CD8-positive, alpha-beta memory T cell (primary cell): ENCODE data around the gene VSNL1. TPM values are rescaled to one million over a fixed set of nuclear protein-coding genes. Genes with fewer than 3 reads are reported as not detected.

Experiments used
- CTCF ChIA-PET: fragments of 350-600 bp; sonication (Branson Sonifier 250); formaldehyde crosslinking; loops from one replicate; lab custom pipeline; 2021; ENCODE audit warnings: antibody characterized with exemption; lab: Charles Lee
- POLR2A ChIA-PET: fragments of 350-600 bp; sonication (Branson Sonifier 250); formaldehyde crosslinking; loops from one replicate; lab custom pipeline; 2021; ENCODE audit warnings: antibody characterized with exemption; lab: Charles Lee
- DNase-seq, 5 donors: peaks; one replicate each; pipeline versions ENCODE4 v3.0.0 to v3.0.0-alpha.2; 2020 to 2022; ENCODE audit warnings: mixed read lengths in 1 of 5
- H3K27ac ChIP-seq: one replicate; pipeline ENCODE4 v1.7.0; 2013; ENCODE audit warnings: low read depth, mild to moderate bottlenecking, low read length, moderate library complexity
- H3K27me3 ChIP-seq: 2 replicates; pipeline ENCODE4 v1.7.0; 2013; ENCODE audit warnings: low read length, mild to moderate bottlenecking; ENCODE audit not compliant: insufficient read depth, poor library complexity, severe bottlenecking
- H3K36me3 ChIP-seq: 2 replicates; pipeline ENCODE4 v1.7.0; 2013; ENCODE audit warnings: mild to moderate bottlenecking, low read length, moderate library complexity; ENCODE audit not compliant: insufficient read depth
- H3K4me1 ChIP-seq: 2 replicates; pipeline ENCODE4 v1.7.0; 2013; ENCODE audit warnings: mild to moderate bottlenecking, low read length, moderate library complexity; ENCODE audit not compliant: insufficient read depth
- H3K4me3 ChIP-seq: 2 replicates; pipeline ENCODE4 v1.7.0; 2013; ENCODE audit warnings: mild to moderate bottlenecking, low read length
- H3K9me3 ChIP-seq: 2 replicates; pipeline ENCODE4 v1.7.0; 2013; ENCODE audit warnings: mild to moderate bottlenecking, low read length
- H3K27ac Mint-ChIP-seq, 8 donors: one replicate each; pipeline ENCODE4 v1.8.0; 2020 to 2021; ENCODE audit warnings: mixed read lengths in 8 of 8, mild to moderate bottlenecking in 6 of 8, inconsistent platforms in 3 of 8, moderate library complexity in 3 of 8
- H3K27me3 Mint-ChIP-seq, 2 donors: one replicate each; pipeline ENCODE4 v1.8.0; 2020 to 2021; ENCODE audit warnings: mixed read lengths in 2 of 2, mild to moderate bottlenecking in 1 of 2, moderate library complexity in 1 of 2
- H3K36me3 Mint-ChIP-seq, 3 donors: one replicate each; pipeline ENCODE4 v1.8.0; 2020 to 2021; ENCODE audit warnings: mixed read lengths in 3 of 3, inconsistent platforms in 1 of 3, mild to moderate bottlenecking in 1 of 3
- H3K4me1 Mint-ChIP-seq, 3 donors: one replicate each; pipeline ENCODE4 v1.8.0; 2020 to 2021; ENCODE audit warnings: mixed read lengths in 3 of 3, inconsistent platforms in 1 of 3, mild to moderate bottlenecking in 1 of 3
- H3K4me3 Mint-ChIP-seq, 7 donors: one replicate each; pipeline ENCODE4 v1.8.0; 2020 to 2021; ENCODE audit warnings: mixed read lengths in 7 of 7, mild to moderate bottlenecking in 6 of 7, moderate library complexity in 4 of 7, inconsistent platforms in 2 of 7
- H3K9me3 Mint-ChIP-seq, 5 donors: one replicate each; pipeline ENCODE4 v1.8.0; 2020 to 2022; ENCODE audit warnings: mixed read lengths in 5 of 5, mild to moderate bottlenecking in 3 of 5, moderate library complexity in 2 of 5, inconsistent platforms in 1 of 5
- polyA plus RNA-seq: library from polyadenylated mRNA; unstranded; fragments of 300-500 nt; fragmentation: Illumina TruSeq; gene quantifications from one replicate; pipeline ENCODE4 v1.2.3, GENCODE V29; 2021
- total RNA-seq, 2 experiments: library from RNA; stranded (reverse); gene quantifications; one replicate each; pipeline ENCODE4 v1.2.3, GENCODE V29; 2021

VSNL1 gene
- total and polyA plus RNA-seq, 3 experiments from 2014 or later = not detected

DNA sequence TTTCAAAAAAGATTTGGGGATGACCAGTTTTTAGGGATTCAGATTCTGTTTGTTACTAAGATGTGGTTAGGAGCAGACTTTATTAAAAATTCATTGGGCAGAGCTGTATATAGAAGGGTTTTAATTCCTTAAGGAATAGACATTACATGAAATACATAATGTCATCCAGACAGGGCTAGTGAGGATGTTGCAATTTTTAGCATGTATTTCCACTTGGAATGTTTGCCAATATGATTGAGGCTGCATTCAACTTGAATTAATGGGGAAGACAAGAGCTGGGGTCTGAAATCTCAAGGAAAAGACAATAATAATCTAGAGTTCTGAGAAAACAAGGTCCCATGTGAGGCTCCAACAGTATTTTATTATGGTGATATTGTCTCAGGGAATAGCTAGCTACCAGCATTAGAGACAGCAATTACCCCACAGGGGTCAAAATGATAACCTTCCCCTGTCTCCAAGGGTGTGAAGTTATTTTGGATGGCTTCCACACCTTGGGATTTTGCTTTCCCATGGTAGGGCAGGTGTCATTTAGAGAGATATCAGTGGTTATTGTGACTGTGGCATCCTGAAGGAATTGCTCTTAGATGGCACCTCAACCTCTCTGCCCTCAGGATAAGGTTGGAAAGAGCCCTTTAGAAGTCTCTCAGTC is 60.2 kb downstream of the VSNL1 start:
- H3K9me3 ChIP-seq = no peaks in the 10 kb centered on the region
- H3K27me3 Mint-ChIP-seq = peaks cover 2 to 9% of the 10 kb centered on the region in 2 donors
- no peak overlapping the region for H3K27ac ChIP-seq
- H3K4me3 ChIP-seq = no peak overlapping the region
- no peak overlapping the region for H3K4me3 Mint-ChIP-seq
- no peak for DNase-seq
- CTCF ChIA-PET = no interaction called here
- H3K36me3 Mint-ChIP-seq = peaks cover 0 to 1% (median 0%) of the 10 kb centered on the region in 3 donors
- no peaks in the 10 kb centered on the region for H3K27me3 ChIP-seq
- H3K4me1 Mint-ChIP-seq = no peaks in the 10 kb centered on the region
- POLR2A ChIA-PET = no interaction called here
- H3K27ac Mint-ChIP-seq = no peak overlapping the region
- no peaks in the 10 kb centered on the region for H3K9me3 Mint-ChIP-seq
- H3K4me1 ChIP-seq = no peaks in the 10 kb centered on the region
- H3K36me3 ChIP-seq = no peaks in the 10 kb centered on the region

DNA sequence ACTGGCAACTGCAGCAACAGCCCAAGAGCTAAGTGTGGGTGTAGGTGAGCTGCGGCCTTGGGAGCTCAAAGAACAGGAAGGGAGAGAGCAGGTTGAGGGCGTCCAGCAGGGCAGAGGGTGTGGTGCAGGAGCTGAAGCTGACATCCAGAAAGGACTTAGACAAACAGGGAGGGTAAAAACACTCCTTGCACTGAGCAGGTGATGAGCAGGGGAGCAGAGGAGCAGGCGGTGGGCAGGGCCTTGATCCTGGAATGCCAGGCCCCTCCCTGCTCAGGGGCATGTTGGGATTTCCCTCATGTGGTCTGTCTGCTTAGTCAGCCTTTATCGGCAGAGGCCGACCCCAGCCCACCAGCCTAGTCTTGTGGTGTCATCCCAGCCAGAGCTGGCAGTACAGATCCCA is 63.6 kb downstream of the VSNL1 start:
- no peaks in the 10 kb centered on the region for H3K4me1 Mint-ChIP-seq
- Histone ChIP-seq H3K4me1 (no peaks in the 10 kb centered on the region), H3K27ac (no peak overlapping the region), H3K4me3 (no peak overlapping the region), H3K36me3 (no peaks in the 10 kb centered on the region), H3K27me3 (no peaks in the 10 kb centered on the region), H3K9me3 (no peaks in the 10 kb centered on the region)
- H3K4me3 Mint-ChIP-seq = no peak overlapping the region
- no peak for DNase-seq
- ChIA-PET POLR2A (no interaction called here), CTCF (no interaction called here)
- no peaks in the 10 kb centered on the region for H3K9me3 Mint-ChIP-seq
- H3K27me3 Mint-ChIP-seq = peaks cover 5 to 7% of the 10 kb centered on the region in 2 donors
- peak overlapping the region in 1 of 8 donors; percentile 55 for H3K27ac Mint-ChIP-seq
- no peaks in the 10 kb centered on the region for H3K36me3 Mint-ChIP-seq

DNA sequence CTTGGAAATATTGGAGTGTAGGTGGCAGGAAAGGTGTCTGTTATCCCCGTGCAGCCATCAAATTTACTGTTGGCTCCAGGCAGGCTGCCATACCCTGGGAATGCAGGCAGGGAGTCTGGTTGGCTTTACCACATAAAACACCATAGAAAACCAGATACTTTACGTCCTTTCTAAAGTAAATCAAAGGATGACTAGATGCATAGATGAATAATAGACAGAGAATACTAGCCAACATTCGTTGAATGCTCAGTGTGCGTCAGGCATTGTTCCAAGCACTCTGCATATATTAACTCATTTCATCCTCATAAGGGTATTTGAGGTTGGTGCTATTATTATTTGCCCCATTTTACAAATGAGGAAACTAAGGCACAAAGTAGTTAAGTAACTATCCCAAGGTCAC is 65.2 kb downstream of the VSNL1 start:
- Mint-ChIP-seq H3K27me3 (peaks cover 6 to 12% of the 10 kb centered on the region in 2 donors), H3K36me3 (no peaks in the 10 kb centered on the region), H3K4me1 (no peaks in the 10 kb centered on the region), H3K27ac (no peak overlapping the region), H3K9me3 (no peaks in the 10 kb centered on the region), H3K4me3 (no peak overlapping the region)
- Histone ChIP-seq H3K9me3 (no peaks in the 10 kb centered on the region), H3K36me3 (no peaks in the 10 kb centered on the region), H3K27ac (no peak overlapping the region), H3K27me3 (no peaks in the 10 kb centered on the region), H3K4me1 (no peaks in the 10 kb centered on the region), H3K4me3 (no peak overlapping the region)
- ChIA-PET CTCF (no interaction called here), POLR2A (no interaction called here)
- DNase-seq = no peak

DNA sequence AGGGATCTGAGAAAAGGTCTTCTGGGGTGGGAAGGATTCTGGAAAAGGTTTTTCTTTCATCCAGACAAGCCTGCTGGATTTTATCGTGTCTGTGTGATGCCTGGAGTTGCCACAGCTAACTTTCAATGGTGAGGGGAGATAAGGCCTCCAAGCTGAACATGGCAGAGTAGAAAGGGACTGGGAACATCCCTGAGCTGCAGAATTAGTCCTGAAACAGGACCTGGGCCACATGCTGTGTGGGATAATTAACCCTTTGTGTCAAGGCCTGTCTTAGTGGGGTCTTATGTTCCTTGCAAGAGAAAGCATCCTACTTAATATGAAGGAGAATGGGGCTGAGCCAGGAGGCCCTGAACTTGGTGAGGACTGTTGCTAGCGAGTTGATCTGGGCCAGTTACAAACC is 66.4 kb downstream of the VSNL1 start:
- H3K4me1 Mint-ChIP-seq = no peaks in the 10 kb centered on the region
- ChIA-PET POLR2A (no interaction called here), CTCF (no interaction called here)
- H3K27me3 Mint-ChIP-seq = peaks cover 6 to 19% of the 10 kb centered on the region in 2 donors
- H3K4me3 ChIP-seq = no peak overlapping the region
- H3K4me1 ChIP-seq = no peaks in the 10 kb centered on the region
- no peaks in the 10 kb centered on the region for H3K36me3 Mint-ChIP-seq
- no peak for DNase-seq
- no peaks in the 10 kb centered on the region for H3K36me3 ChIP-seq
- no peaks in the 10 kb centered on the region for H3K27me3 ChIP-seq
- no peaks in the 10 kb centered on the region for H3K9me3 Mint-ChIP-seq
- no peak overlapping the region for H3K27ac ChIP-seq
- H3K9me3 ChIP-seq = no peaks in the 10 kb centered on the region
- no peak overlapping the region for H3K4me3 Mint-ChIP-seq
- peak overlapping the region in 1 of 8 donors; percentile 22 for H3K27ac Mint-ChIP-seq

DNA sequence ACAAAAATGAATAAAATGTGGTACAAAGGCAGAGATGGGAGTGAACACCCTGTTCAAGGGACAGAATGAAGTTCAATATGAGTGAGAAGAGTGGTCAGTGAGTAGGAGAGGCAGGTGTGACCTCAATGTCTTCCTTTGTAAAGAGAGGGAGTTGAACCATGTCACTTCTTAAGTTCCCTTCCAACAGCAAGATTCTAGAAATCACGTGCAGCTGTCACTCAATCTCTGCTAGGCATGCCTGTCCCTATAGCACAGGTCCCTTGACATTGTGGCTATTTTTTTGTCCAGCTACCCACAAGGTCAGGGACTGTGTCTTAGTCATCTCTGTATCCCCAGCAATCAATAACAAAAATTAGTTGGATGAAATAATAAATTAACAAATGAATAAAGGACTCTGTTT is 66.9 kb downstream of the VSNL1 start:
- H3K27me3 ChIP-seq = no peaks in the 10 kb centered on the region
- no peak overlapping the region for H3K4me3 ChIP-seq
- Mint-ChIP-seq H3K36me3 (no peaks in the 10 kb centered on the region), H3K27me3 (peaks cover 6 to 21% of the 10 kb centered on the region in 2 donors), H3K9me3 (no peaks in the 10 kb centered on the region), H3K27ac (peak overlapping the region in 1 of 8 donors; percentile 22), H3K4me1 (no peaks in the 10 kb centered on the region), H3K4me3 (no peak overlapping the region)
- no peak for DNase-seq
- H3K36me3 ChIP-seq = no peaks in the 10 kb centered on the region
- CTCF ChIA-PET = no interaction called here
- H3K27ac ChIP-seq = no peak overlapping the region
- no peaks in the 10 kb centered on the region for H3K4me1 ChIP-seq
- no peaks in the 10 kb centered on the region for H3K9me3 ChIP-seq
- POLR2A ChIA-PET = no interaction called here

DNA sequence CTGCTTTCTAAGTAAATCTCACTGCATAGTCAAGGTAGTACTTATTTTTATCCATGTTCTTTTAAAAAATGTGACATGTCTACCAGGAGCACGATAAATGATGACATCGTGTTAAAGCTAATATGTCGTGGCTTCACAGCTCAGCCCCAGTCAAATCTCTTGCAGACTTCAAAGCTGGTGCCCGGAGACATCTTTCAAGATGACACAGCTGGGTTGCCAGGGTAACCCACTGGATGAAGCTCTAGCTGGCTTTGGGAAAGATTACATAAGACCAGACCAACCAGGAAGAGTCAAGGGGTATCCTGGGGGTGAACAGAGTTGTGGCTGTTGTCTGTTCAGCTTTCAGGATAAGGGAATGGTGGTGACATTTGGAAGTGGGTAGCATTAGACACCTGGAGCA is 67.8 kb downstream of the VSNL1 start:
- no peaks in the 10 kb centered on the region for H3K4me1 ChIP-seq
- DNase-seq = no peak
- ChIA-PET CTCF (no interaction called here), POLR2A (no interaction called here)
- H3K27ac Mint-ChIP-seq = peak overlapping the region in 1 of 8 donors; percentile 82
- H3K36me3 Mint-ChIP-seq = no peaks in the 10 kb centered on the region
- H3K9me3 ChIP-seq = no peaks in the 10 kb centered on the region
- H3K4me3 Mint-ChIP-seq = no peak overlapping the region
- no peaks in the 10 kb centered on the region for H3K9me3 Mint-ChIP-seq
- no peaks in the 10 kb centered on the region for H3K4me1 Mint-ChIP-seq
- H3K4me3 ChIP-seq = no peak overlapping the region
- no peaks in the 10 kb centered on the region for H3K27me3 ChIP-seq
- peaks cover 6 to 27% of the 10 kb centered on the region in 2 donors for H3K27me3 Mint-ChIP-seq
- H3K27ac ChIP-seq = no peak overlapping the region
- no peaks in the 10 kb centered on the region for H3K36me3 ChIP-seq

DNA sequence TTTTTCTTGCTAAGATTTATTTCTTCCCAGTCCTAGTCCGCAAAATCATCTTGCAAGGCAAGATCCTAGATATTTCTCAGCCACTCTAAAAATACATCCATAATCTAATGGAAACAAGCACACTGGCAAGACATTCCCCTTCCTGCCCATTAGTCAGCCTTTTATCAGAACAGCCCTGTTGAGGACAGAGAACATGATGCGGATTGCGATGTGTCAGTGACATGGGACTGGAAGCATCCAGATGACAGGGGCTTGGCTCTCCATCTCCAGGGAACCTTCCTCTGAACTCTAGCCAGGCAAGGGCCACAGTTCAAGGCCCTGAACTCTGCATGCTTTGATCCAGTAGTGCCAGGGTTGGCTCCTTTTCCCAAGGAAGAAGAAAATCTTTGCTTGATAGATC is 70.0 kb downstream of the VSNL1 start:
- DNase-seq = no peak
- Mint-ChIP-seq H3K27ac (no peak overlapping the region), H3K27me3 (peaks cover 5 to 33% of the 10 kb centered on the region in 2 donors), H3K36me3 (no peaks in the 10 kb centered on the region), H3K4me1 (no peaks in the 10 kb centered on the region), H3K4me3 (no peak overlapping the region), H3K9me3 (no peaks in the 10 kb centered on the region)
- no peaks in the 10 kb centered on the region for H3K36me3 ChIP-seq
- H3K4me1 ChIP-seq = no peaks in the 10 kb centered on the region
- H3K27me3 ChIP-seq = no peaks in the 10 kb centered on the region
- no peaks in the 10 kb centered on the region for H3K9me3 ChIP-seq
- H3K4me3 ChIP-seq = no peak overlapping the region
- ChIA-PET POLR2A (no interaction called here), CTCF (no interaction called here)
- no peak overlapping the region for H3K27ac ChIP-seq

DNA sequence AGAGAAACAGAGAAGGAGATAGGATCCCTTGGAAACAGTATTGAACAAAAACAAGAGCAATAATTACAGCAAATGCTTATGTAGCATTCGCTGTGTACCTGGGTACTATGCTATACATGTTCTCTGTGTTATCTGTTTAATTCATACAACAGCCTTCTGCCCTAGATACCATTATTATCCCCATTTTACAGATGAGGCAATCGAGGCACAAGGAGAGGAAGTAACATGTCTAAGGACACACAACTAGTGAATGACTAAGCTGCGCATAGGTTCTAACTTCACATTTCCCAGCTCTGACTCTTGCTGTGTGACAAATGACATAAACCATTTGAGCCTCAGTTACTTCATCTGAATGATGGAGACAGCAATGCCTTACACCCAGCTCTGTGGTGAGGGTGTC is 70.5 kb downstream of the VSNL1 start:
- Histone ChIP-seq H3K9me3 (no peaks in the 10 kb centered on the region), H3K36me3 (no peaks in the 10 kb centered on the region), H3K4me1 (no peaks in the 10 kb centered on the region), H3K27me3 (no peaks in the 10 kb centered on the region), H3K4me3 (no peak overlapping the region), H3K27ac (no peak overlapping the region)
- Mint-ChIP-seq H3K4me1 (no peaks in the 10 kb centered on the region), H3K9me3 (no peaks in the 10 kb centered on the region), H3K27ac (no peak overlapping the region), H3K36me3 (no peaks in the 10 kb centered on the region), H3K4me3 (no peak overlapping the region), H3K27me3 (peaks cover 5 to 33% of the 10 kb centered on the region in 2 donors)
- DNase-seq = no peak
- ChIA-PET POLR2A (no interaction called here), CTCF (no interaction called here)
